AG04450 (cell line): ENCODE measurements around the gene OR6K6. TPM values are rescaled to one million over a fixed set of nuclear protein-coding genes. Genes with fewer than 3 reads are reported as not detected.

Experiments
- CTCF ChIA-PET: fragments of 300-600, 350-600 bp; formaldehyde crosslinking; extraction: SDS; loops from one replicate; lab custom pipeline; 2022; ENCODE audit warnings: antibody characterized with exemption, inconsistent platforms; lab: Charles Lee
- POLR2A ChIA-PET: fragments of 350-600 bp; formaldehyde crosslinking; extraction: SDS; loops from one replicate; lab custom pipeline; 2021; ENCODE audit warnings: antibody characterized with exemption, inconsistent platforms; lab: Yijun Ruan, JAX
- DNase-seq: peaks from one replicate; pipeline ENCODE4 v3.0.0-alpha.2; 2011; ENCODE audit warnings: low read depth, low spot score
- H3K27ac ChIP-seq: one replicate; pipeline ENCODE4 v1.5.1; 2012; ENCODE audit warnings: low read depth, low read length, control low read depth
- H3K27me3 ChIP-seq: one replicate; pipeline ENCODE4 v1.6.0; 2012; ENCODE audit warnings: low read length; ENCODE audit not compliant: control insufficient read depth, insufficient read depth
- H3K4me3 ChIP-seq: 2 replicates; pipeline ENCODE4 v1.5.1; 2011; ENCODE audit warnings: mild to moderate bottlenecking, low read depth, low read length, control low read depth
- H3K9me3 ChIP-seq: 2 replicates; pipeline ENCODE4 v1.5.1; 2012; ENCODE audit warnings: low read length; ENCODE audit not compliant: control insufficient read depth, insufficient read depth
- polyA plus RNA-seq: library from polyadenylated mRNA; depleted of rRNA; stranded (reverse); fragments of >200 nt; gene quantifications from 2 replicates; pipeline ENCODE4 v1.2.3, GENCODE V29; 2011
- TF ChIP-seq, protein P1 (sequence below): IDR thresholded peaks from 2 replicates; pipeline ENCODE4 v1.5.1; 2011; ENCODE audit warnings: low read depth, low read length, control low read depth, inconsistent platforms

OR6K6 gene
- polyA plus RNA-seq, 1 experiment, result not detected

DNA sequence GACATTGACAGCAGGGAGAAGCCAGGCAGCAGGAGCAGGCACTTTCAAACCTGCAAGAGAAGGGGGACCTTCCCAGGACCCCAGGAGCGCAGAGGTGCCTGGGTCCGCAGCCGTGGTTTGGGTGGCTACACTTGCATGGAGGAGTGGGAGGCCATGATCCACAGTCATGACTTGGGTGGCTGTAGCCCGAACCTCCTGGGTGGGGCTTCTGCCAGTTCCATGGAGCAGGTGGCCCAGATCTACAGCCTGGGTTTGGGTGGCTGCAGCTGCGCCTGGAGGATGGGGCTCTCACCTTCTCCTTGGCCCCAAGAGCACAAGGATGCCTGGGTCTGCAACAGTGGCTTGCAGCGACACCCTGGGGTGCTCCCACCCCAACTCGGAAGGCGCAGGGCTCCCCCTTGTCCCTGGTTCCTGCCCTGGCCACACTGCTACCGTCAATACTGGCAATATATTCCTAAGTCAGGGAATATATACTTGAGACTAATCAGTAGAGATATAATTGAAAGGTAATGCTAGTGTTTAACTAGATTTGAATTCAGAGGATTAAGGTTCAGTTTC is 2.3 kb upstream of the OR6K6 start:
- Histone ChIP-seq H3K4me3 (no peak overlapping the region), H3K27me3 (no peaks in the 10 kb centered on the region), H3K9me3 (peaks cover 3% of the 10 kb centered on the region; the same call in 1 of the 2 replicates), H3K27ac (no peak overlapping the region)
- CTCF ChIA-PET, result no interaction called here
- no peak for DNase-seq
- TF ChIP-seq, protein P1, sequence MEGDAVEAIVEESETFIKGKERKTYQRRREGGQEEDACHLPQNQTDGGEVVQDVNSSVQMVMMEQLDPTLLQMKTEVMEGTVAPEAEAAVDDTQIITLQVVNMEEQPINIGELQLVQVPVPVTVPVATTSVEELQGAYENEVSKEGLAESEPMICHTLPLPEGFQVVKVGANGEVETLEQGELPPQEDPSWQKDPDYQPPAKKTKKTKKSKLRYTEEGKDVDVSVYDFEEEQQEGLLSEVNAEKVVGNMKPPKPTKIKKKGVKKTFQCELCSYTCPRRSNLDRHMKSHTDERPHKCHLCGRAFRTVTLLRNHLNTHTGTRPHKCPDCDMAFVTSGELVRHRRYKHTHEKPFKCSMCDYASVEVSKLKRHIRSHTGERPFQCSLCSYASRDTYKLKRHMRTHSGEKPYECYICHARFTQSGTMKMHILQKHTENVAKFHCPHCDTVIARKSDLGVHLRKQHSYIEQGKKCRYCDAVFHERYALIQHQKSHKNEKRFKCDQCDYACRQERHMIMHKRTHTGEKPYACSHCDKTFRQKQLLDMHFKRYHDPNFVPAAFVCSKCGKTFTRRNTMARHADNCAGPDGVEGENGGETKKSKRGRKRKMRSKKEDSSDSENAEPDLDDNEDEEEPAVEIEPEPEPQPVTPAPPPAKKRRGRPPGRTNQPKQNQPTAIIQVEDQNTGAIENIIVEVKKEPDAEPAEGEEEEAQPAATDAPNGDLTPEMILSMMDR, result no peak
- POLR2A ChIA-PET, result no interaction called here

DNA sequence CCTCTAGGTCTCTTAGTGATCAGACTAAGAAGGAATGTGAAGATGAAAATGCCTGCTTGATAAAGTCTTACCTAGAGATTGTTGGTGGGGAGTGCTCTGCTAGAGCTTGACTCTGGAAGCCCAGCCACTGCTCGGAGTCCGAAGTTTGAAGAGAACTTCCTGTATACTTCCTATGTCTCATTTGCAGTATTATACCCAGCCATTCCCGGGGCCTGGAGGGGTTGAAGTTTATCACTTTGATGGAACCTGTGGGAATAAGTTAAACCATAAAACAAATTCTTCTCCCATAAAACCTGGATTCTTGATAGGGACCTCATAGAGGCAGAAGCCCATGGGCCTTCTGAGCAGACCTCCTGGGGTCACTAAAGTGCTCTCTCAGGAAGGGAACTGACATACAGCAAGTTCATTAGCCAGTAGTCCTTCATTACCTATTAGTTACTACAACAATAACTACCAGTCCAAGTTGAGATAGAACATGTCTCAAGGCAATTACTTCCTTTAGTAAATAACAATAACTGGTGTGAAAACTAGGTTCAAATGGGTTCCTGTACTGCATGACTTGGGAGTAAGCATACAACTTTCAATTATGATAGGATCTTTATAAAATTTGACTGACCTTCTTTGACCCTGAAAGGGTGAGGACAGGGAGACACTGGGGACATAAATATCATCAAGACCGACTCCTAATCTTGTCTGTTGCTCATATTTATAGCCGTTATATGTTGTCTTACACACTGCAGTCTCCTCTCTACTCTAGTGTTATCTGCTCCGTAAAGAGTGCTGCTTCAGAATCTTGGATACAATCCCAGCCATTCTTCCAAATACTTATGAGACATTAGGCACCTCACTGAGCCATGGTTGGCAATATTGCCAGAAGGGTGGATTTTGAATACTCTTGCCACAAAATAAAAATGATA is 17.7 kb downstream of the OR6K6 start, which contains the start of gene OR6N1:
Gene OR6N1, minus strand, starts transcription at position 246 of the 917 bp plus-strand sequence. CDS start 5,513 bp downstream, outside the sequence.
- CTCF ChIA-PET, result no interaction called here
- no peak for DNase-seq
- Histone ChIP-seq H3K27me3 (no peaks in the 10 kb centered on the region), H3K9me3 (no peaks in the 10 kb centered on the region), H3K27ac (no peak within 1 kb of the TSS), H3K4me3 (no peak within 1 kb of the TSS)
- POLR2A ChIA-PET, result no interaction called here
- TF ChIP-seq, protein P1, result no peak

DNA sequence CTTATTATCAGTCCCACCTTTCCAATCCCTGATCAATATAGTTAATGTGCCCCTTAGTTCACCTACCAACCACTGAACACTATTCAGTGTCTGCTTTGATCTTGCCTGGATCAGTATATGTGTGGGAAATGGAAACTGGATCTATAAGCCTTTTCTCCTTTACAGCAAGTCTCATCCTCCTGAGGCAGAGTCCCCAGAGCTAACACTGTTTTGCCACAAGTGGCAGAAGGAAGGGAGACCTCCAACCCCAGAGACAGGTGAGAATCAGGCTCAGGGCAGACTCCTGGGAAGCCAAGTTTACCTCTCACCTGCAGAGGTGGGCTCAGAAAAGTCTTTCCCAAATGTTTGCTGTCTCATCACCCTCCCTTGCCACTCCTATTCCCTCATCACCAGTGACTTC is 26.6 kb downstream of the OR6K6 start, which contains the start of gene OR6N2:
Gene OR6N2, minus strand, starts transcription at position 101 of the 400 bp plus-strand sequence. CDS start 3,569 bp downstream, outside the sequence.
- no peaks in the 10 kb centered on the region for H3K27me3 ChIP-seq
- no peak within 1 kb of the TSS for H3K27ac ChIP-seq
- DNase-seq, result no peak
- POLR2A ChIA-PET, result no interaction called here
- no peaks in the 10 kb centered on the region for H3K9me3 ChIP-seq
- CTCF ChIA-PET, result no interaction called here
- TF ChIP-seq, protein P1, result no peak
- no peak within 1 kb of the TSS for H3K4me3 ChIP-seq

DNA sequence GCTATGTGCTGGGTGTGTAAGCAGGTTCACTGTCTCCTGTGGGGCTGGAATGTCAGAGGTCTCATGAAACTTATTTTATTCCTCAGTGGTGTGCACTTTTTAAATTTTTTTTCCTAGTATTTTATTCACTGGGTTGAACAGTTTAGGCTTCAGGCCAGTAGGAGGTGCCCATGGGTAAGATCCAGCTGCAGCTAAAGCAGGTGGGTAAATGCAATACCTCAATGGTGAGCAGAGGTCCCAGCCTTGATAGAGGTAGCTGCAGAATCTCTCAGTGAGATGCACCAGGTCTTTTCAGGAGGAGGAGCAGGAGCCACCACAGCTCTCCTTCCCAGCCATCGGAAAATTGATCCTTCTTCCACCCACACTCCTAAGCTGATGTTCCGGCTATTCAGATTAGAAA is 39.1 kb downstream of the OR6K6 start:
- no peaks in the 10 kb centered on the region for H3K9me3 ChIP-seq
- H3K4me3 ChIP-seq, result no peak overlapping the region
- H3K27ac ChIP-seq, result no peak overlapping the region
- no peaks in the 10 kb centered on the region for H3K27me3 ChIP-seq
- POLR2A ChIA-PET, result no interaction called here
- CTCF ChIA-PET, result no interaction called here
- TF ChIP-seq, protein P1, result peak; percentile 20; the same call in 1 of the 2 replicates
- no peak for DNase-seq

DNA sequence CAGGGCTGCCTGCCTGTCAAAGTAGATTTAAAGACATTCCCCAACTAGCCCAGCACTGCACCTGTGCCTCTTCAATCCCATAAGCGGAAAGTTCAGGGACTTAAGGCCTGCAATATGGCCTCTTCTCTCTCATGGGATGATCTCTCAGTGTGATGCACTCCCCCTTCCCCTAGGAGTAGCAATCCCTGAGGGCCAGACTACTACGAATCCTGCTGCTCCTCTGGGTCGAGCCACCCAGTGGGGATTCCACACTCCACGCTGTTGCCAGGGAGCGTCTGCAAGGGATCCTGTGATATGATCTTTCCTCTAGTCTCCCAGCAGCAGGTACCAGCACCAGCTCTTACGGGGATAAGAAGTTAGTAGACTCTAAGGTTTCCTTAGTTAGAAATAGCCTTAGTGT is 39.7 kb downstream of the OR6K6 start:
- ChIA-PET CTCF (no interaction called here), POLR2A (no interaction called here)
- TF ChIP-seq, protein P1, result no peak
- no peak for DNase-seq
- Histone ChIP-seq H3K27me3 (no peaks in the 10 kb centered on the region), H3K27ac (no peak overlapping the region), H3K4me3 (no peak overlapping the region), H3K9me3 (no peaks in the 10 kb centered on the region)
